ENCODE measurements around the gene USP7.
"Not testable (repeated sequence)": the region's sequence is repeated elsewhere in the genome, so short reads cannot be mapped to it uniquely, and the experiment has no call there.

The USP7 gene

GRCh38 chr16:8872967-8873865 is 90.5 kb downstream of the USP7 start:
- DNase-seq: no peak

DNA sequence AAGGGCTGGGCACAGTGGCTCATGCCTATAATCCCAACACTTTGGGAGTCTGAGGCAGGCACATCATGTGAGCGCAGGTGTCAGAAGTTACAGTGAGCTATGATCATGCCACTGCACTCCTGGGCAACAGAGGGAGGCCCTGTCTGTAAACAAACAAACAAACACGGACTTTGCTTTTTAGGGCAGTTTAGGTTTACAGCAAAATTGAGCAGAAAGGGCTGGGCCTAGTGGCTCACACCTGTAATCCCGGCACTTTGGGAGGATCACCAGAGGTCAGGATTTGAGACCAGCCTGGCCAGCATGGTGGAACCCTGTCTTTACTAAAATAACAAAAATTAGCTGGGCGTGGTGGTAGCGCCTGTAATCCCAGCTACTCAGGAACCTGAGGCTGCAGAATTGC is 91.6 kb downstream of the USP7 start:
- no peak for DNase-seq

DNA sequence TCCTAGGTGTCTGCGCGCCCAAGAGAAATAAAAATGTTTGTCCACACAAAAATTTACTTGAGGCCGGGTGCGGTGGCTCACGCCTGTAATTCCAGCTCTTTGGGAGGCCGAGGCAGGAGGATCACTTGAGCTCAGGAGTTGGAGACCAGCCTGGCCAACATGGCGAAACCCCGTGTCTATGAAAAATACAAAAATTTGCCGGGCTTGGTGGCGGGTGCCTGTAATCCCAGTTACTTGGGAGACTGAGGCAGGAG is 93.8 kb downstream of the USP7 start:
- not testable (repeated sequence) for DNase-seq

GRCh38 chr16:8869212-8869987 is 94.3 kb downstream of the USP7 start:
- no peak for DNase-seq

DNA sequence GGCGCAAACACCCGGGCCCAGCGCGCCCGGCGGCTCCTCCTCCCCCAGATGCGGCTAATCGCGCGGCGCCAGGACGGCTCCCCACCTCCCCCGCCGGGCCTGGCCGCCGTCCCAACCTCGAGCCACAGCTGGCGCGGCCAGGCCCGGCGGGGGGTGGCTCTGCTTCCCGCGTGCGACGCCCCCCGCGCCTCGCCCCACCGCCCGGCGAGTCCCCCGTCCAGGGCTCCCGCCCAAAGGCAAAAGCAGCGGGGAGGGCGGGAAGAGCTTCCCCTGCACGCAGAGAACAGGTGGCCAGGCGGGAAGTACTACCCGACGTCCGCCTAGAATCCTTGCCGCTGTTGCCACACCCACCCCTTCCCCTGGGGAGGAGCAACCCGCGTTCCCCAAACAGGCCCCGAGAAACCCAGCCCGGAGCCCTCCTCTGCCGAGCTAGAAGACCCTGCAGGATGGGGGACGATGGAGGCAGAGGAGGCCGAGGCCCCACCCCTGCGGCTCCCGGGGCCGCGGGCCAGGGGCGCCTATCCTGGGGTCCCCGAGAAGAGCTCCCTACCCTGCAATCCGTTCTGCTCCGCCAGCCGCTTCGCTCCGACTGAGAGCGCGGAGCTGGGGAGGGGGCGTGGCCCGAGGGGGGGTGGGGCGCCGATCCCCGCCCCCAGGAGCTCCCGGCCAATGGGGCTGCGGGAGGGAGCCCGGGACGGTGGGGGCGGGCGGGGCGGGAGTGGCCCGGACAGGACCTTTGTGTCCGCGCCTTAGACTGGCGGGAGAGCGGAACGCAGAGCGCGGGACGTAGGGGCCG is 95.1 kb downstream of the USP7 start, which contains the start of gene CARHSP1:
TSS of gene CARHSP1 (minus strand) at position 591 of the 796 bp plus-strand sequence. CDS start 9,678 bp downstream, outside the sequence.
- DNase-seq: peak; percentile 93

DNA sequence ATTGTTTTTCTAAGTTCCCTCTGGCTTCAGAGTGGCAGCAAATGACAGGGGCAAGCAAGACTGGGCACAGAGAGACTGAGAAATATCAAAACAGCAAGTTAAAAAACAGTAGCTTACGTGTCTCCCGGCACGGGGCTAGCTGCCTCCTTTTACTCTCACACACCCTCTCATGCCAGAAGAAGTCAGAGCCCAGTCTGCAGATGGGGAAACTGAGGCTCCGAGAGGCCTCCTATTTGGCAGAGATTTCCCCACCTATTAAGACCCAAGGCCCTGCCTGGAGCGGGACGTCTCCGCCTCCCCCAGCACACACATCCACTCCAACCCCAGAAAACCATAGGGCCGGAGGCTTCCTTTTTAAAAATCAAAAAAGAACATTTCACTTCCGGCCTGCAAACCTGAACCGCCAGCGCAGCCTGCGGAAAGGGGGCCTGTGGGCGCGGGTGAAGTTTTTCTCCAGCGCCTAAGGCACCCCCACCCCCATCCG is 95.7 kb downstream of the USP7 start:
- DNase-seq: peak; percentile 35

GRCh38 chr16:8867216-8867931 is 96.3 kb downstream of the USP7 start:
- no peak for DNase-seq

GRCh38 chr16:8866884-8867215 is 96.9 kb downstream of the USP7 start:
- no peak for DNase-seq

DNA sequence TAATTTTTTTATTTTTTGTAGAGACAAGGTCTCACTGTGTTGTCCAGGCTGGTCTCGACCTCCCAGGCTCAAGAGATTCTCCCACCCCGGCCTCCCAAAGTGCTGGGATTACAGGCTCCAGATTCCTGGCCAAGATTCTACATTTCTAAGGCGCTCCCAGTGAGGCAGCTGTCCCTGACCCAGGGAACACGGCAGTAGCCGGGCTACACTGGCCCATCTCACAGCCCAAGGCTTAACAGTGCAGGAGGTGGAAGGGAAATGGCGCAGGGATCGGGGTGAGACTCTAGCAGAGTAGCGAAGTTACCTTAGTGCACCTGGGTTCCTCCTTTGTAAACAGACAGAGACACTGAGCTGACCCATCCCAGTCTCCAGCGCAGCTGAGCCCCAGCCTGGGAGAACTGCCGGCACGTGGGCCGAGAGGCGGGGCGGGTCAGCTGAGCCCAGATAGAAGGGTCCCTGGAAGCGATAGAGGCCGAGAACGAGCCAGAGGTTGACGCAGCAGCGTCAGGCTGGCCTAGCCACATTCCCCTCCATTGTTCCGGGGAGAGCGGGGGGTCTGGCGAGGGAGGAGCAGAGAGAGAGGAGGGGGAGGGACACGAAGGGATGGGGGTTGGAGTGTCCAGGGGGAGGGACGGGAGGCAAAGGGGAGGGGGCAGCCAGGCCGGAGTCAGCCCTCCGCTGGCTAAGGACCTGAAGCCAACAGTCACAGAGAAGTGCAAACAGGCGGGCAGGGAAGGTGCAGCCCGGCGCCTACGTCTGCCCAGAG is 97.4 kb downstream of the USP7 start:
- DNase-seq: no peak

DNA sequence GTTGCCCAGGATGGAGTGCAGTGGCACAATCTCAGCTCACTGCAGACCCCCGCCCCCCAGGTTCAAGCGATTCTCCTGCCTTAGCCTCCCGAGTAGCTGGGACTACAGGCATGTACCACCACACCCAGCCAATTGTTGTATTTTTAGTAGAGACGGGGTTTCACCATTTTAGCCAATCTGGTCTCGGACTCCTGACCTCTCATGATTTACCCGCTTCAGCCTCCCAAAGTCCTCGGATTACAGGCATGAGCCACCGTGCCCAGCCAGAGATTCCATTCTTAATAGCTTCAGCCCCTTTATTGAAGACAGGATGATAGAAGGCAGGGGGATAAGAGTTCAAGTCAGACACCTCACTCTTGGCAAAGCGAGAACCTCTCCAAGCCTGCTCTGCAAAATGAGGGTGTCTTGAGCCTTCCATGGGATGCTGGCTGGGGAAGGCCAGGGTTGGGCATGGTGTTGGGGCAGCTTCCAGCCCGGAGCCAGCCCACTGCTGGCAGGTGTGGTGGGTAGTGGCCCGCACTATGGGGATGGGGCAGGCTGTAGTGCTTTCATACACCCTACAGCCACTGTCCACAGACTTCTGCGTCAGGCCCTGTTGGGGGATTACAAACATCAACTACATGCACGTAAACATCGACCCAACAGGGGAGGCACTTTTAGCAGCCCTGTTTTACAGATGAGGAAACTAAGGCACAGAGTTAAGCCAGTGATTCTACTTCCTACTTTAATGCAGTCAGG is 98.4 kb downstream of the USP7 start:
- no peak for DNase-seq

GRCh38 chr16:8864480-8865110 is 99.1 kb downstream of the USP7 start:
- DNase-seq: no peak

DNA sequence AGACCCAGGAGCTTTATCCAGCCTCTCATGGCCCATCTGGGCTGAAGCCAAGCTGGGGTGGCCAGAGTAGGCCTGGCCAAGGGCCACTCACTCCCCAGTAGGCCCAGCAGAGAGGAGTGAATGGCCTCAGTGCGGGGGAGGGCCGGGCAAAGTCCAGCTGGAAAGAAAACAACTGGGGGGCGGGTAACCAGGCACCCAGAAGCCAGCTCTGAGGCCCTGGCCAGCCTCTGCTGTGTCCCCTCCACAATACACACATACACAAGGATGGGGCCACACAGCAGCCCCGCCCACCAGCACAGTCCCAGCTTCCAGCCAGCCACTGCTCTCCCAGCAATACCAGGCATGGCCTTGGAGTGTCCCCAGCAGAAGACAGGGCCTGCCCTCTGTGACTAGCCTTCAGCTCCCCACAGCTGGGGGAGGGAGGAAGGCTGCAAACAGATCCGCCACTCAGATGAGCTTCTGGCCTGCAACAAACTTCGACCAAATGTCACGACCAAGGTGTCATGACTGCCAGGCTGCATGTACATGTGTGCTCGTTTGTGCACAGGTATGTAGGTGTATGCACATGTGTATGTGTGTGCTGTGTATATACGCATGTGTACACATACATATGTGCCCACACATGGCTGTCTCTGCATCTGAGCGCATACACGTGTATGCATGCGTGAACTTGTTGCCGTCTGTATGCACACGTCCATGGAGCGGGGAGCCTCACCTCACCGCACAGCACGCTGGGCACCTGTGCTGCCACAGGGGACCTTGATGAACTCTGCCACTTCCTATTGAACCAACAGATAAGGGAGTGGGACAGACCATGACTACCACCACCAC is 99.9 kb downstream of the USP7 start:
- no peak for DNase-seq

DNA sequence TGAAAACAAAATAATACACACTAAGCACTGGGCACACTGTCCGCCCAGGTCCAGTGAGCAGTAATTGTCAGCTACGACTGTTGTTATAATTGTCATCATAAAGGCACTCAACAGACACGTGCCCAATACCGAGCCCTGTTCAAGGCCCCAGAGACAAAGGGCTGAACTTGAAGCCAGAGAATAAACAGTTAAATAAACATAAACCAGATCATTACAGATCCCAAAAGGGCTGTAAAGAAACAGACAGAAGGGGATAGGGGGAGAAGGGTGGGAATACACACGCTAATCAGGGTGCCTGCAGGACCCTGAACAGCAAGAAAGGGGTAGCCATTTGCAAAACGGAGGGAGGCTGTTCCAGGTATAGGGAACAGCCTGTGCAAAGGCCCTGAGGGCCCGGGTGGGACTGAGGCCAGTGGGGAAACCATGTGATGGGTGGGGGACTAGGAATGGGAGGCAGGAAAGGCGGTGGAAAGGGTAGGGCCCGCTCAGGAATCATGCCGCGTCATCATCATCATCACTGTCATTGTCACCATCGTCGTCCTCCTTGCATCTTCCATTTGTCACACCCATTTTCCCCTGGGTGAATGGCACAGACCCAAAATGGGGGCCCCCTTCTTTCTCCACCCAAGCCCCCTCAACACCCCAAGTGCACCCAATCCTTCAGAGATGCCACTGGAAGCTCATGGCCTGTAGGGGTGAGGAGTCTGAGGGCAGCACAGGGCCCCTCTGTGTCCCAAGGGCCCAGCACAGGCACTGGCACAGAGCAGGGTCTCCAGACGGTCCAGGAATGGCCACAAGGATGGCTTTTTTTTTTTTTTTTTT is 101.2 kb downstream of the USP7 start:
- DNase-seq: no peak

DNA sequence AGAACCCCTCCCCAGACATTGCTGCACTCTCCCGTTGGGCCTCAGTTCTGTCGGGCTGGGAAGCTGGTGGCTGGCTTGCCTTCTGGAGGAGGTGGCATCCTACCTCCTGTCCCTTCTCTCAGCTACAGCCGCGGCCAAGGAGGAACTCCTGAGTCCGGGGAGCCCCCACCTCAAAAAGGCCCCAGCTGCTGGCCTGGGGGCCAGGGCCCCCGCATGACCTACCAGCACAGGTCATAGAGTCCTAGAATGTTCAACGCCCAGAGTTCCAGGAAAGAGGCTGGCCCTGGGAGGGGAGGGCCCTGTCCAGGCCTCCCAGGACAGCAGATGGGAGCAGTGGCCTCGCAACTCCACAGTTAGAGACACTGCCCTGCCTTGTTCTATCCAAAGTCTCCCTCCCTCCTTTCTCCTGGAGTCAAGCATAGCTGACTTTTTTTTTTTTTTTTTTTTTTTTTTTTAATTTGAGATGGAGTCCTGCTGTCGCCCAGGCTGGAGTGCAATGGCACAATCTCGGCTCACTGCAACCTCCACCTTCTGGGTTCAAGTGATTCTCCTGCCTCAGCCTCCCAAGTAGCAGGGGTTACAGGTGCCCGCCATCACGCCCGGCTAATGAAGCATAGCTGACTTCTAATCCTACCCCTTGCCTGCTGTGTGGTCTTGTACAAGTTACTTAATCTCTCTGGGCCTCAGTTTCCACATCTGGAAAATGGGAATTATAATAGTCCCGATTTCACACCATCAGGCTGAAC is 102.0 kb downstream of the USP7 start:
- DNase-seq: no peak

DNA sequence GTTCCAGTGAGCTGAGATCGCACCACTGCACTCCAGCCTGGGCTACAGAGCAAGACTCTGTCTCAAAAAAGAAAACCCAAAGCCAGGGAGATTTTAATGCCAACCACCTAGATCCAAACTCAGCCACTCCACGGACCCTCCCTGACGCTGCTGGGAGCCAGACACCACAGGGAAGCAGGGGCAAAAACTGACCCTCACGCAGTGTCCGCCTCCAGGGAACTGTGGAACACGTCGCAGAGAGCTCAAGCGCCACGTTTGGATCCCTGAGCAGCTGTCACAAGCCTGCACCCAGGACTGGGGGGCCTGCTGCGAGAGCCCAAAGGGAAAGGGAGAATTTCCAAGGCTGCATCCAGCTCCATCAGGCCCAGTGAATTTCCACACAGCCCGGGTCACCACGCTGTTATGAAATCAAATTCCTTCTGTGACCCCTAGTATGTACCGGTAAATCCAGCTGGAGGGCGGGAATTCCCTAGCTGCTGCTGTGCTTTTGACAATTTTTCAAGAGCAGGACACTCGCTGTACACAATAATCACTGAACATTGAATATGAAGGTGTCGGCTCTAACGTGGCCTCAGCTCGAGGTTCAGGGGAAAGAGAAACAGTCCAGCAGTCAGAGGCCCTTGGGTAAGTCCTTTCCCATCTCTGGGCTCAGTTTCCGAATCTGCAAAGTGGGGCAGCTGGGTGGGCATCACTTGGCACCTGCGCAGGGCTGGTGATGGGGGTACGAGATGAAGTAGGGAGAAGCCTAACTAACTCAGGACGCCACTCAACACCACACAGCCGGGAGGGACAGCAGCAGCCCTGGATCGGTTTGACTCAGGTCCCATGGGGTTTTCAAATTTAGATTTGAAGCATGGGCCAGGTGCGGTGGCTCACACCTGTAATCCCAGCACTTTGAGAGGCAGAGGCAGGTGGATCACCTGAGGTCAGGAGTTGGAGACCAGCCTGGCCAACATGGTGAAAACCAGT is 103.5 kb downstream of the USP7 start:
- no peak for DNase-seq

DNA sequence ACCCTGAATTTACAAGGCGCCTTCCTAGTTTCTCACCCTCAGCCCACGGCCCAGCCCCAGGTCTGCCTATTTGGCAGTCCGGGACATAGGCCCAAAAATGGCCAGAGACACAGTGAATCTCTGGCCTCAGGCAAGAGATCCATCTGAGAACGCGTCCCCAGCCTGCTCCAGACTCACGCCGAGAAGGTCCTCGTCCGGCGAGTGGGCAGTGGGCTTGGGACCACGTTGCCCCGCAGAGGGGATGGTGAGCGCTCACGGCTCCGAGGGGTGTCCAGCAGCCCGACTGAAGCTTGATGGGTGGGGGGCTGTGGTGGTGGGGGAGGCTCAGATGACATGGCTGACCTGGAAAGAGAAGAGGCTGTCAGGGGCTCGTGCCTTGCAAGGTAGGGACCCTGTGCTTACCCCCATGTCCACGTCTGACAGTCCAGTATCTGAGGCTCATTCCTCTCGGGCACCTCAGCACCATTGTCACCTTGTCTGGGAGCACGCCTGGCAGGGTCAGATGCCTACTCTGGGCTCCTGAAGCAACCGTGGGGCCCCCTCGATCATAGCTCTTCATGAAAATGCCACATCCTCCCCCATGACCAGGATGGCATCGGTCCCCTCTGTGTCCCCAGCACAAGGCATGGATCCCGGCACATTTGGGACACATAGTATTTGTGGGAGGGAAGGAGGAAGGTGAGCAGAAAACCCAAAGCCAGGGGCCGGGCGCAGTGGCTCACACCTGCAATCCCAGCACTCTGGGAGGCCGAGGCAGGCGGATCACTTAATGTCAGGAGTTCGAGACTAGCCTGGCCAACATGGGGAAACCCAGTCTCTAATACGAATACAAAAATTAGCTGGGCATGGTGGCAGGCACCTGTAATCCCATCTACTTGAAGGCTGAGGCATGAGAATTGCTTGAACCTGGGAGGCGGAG is 104.5 kb downstream of the USP7 start:
- no peak for DNase-seq

All from suppressor macrophage treated with lipopolysaccharide for 4 hours (primary cell).